Measurements from ENCODE around the gene PARP8. TPM values are rescaled to one million over a fixed set of nuclear protein-coding genes. Genes with fewer than 3 reads are reported as not detected.
"Not testable (repeated sequence)": the region's sequence is repeated elsewhere in the genome, so short reads cannot be mapped to it uniquely, and the experiment has no call there.

The PARP8 gene
- total RNA-seq, 1 experiment from 2014 or later = 12.8 TPM

GRCh38 chr5:50774446-50775175, 108.2 kb downstream of the PARP8 start:
- not testable (repeated sequence) for DNase-seq (ENCODE audit: low spot score)

- no peak for DNase-seq (ENCODE audit: low spot score)
Measured at GRCh38 chr5:50786073-50786472, 119.6 kb downstream of the PARP8 start.

GRCh38 chr5:50791813-50792212, 125.4 kb downstream of the PARP8 start:
- DNase-seq (ENCODE audit: low spot score) = no peak

GRCh38 chr5:50792843-50793242, 126.4 kb downstream of the PARP8 start:
- DNase-seq (ENCODE audit: low spot score) = no peak

- no peak for DNase-seq (ENCODE audit: low spot score)
Measured at GRCh38 chr5:50794812-50795211, 128.4 kb downstream of the PARP8 start.

- DNase-seq (ENCODE audit: low spot score) = no peak
Measured at GRCh38 chr5:50798002-50798401, 131.6 kb downstream of the PARP8 start.

GRCh38 chr5:50799596-50799995, 133.2 kb downstream of the PARP8 start:
- DNase-seq (ENCODE audit: low spot score) = no peak

GRCh38 chr5:50800410-50800809, 134.0 kb downstream of the PARP8 start:
- DNase-seq (ENCODE audit: low spot score) = no peak

GRCh38 chr5:50807661-50808060, 141.2 kb downstream of the PARP8 start:
- DNase-seq (ENCODE audit: low spot score) = no peak

GRCh38 chr5:50808406-50808805, 142.0 kb downstream of the PARP8 start:
- DNase-seq (ENCODE audit: low spot score) = no peak

- DNase-seq (ENCODE audit: low spot score) = not testable (repeated sequence)
Measured at GRCh38 chr5:50811746-50812145, 145.3 kb downstream of the PARP8 start.

GRCh38 chr5:50813691-50814090, 147.3 kb downstream of the PARP8 start:
- no peak for DNase-seq (ENCODE audit: low spot score)

- no peak for DNase-seq (ENCODE audit: low spot score)
Measured at GRCh38 chr5:50814556-50814955, 148.1 kb downstream of the PARP8 start.

GRCh38 chr5:50822046-50822445, 155.6 kb downstream of the PARP8 start:
- DNase-seq (ENCODE audit: low spot score) = no peak

GRCh38 chr5:50822761-50823160, 156.3 kb downstream of the PARP8 start:
- DNase-seq (ENCODE audit: low spot score) = no peak

- DNase-seq (ENCODE audit: low spot score) = no peak
Measured at GRCh38 chr5:50823568-50823967, 157.1 kb downstream of the PARP8 start.

GRCh38 chr5:50824109-50824508, 157.7 kb downstream of the PARP8 start:
- no peak for DNase-seq (ENCODE audit: low spot score)

- DNase-seq (ENCODE audit: low spot score) = no peak
Measured at GRCh38 chr5:50827516-50828247, 161.2 kb downstream of the PARP8 start.

GRCh38 chr5:50829023-50829422, 162.6 kb downstream of the PARP8 start:
- no peak for DNase-seq (ENCODE audit: low spot score)

- DNase-seq (ENCODE audit: low spot score) = no peak
Measured at GRCh38 chr5:50832657-50833284, 166.3 kb downstream of the PARP8 start.

- DNase-seq (ENCODE audit: low spot score) = no peak
Measured at GRCh38 chr5:50836356-50836755, 169.9 kb downstream of the PARP8 start.

GRCh38 chr5:50839472-50839871, 173.0 kb downstream of the PARP8 start:
- DNase-seq (ENCODE audit: low spot score) = no peak

GRCh38 chr5:50843091-50843490, 176.7 kb downstream of the PARP8 start:
- no peak for DNase-seq (ENCODE audit: low spot score)
